ENCODE measurements around the gene NOX3. TPM values are rescaled to one million over a fixed set of nuclear protein-coding genes. Genes with fewer than 3 reads are reported as not detected.

NOX3 gene
- total RNA-seq, 1 experiment from 2014 or later, result not detected

DNA sequence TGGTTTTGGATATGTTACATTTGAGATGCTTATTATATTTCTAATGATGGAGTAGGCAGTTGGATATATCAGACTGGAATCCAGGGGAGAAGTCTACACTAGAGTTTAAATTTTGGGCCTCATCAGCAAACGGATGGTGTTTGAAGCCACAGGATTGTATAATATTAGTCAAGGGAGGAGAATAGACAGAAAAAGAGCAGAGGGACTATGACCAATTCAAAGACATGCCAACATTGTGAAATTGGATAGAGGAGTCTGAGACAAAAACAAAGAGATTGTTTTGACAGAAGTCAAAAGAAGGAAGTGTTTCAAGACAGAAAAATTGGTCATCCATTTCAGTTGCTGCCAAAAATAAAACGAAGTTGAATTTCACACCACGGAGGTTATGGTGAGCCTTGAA is 66.5 kb downstream of the NOX3 start:
- H2BK120ac ChIP-seq (ENCODE audit: low read depth, low read length, poor library complexity, severe bottlenecking), result no peak overlapping the region
- no peak for DNase-seq
- H2BK12ac ChIP-seq (ENCODE audit: insufficient read length, low read depth, low read length), result no peak overlapping the region
- no peaks in the 10 kb centered on the region for H3K9me3 ChIP-seq (ENCODE audit: control insufficient read depth, low read depth, low read length)
- H3K27me3 ChIP-seq (ENCODE audit: insufficient read depth, low read length), result no peaks in the 10 kb centered on the region
- Mint-ChIP-seq H3K27me3 (ENCODE audit: low read depth) (no peaks in the 10 kb centered on the region), H3K4me1 (no peaks in the 10 kb centered on the region), H3K27ac (no peak overlapping the region), H3K9me3 (no peaks in the 10 kb centered on the region), H3K4me3 (no peak overlapping the region), H3K36me3 (ENCODE audit: insufficient read depth in 1 of 3, low read depth in 3 of 3) (no peaks in the 10 kb centered on the region; a peak in 1 of 7 replicates)
- no peak overlapping the region for H3T11ph ChIP-seq (ENCODE audit: low read length)
- H4K8ac ChIP-seq (replicated peaks; ENCODE audit: insufficient read length, low read depth, low read length), result no peak overlapping the region
- no peak overlapping the region for H3K56ac ChIP-seq (ENCODE audit: insufficient read length, low read depth, low read length)
- H3K79me2 ChIP-seq (ENCODE audit: insufficient read depth, low read length), result no peaks in the 10 kb centered on the region
- no peak overlapping the region for H2BK20ac ChIP-seq (ENCODE audit: low read depth, low read length, poor library complexity, severe bottlenecking)
- no peak overlapping the region for H4K5ac ChIP-seq (ENCODE audit: insufficient read length, low read depth, low read length)
- no peak overlapping the region for H3K23ac ChIP-seq (ENCODE audit: insufficient read length, low read depth, low read length)
- H3K4me2 ChIP-seq (ENCODE audit: insufficient read depth, insufficient read length, low read length), result no peak overlapping the region
- no peak overlapping the region for H2BK15ac ChIP-seq (ENCODE audit: low read depth, low read length)
- H3K23me2 ChIP-seq (ENCODE audit: insufficient read length, low read depth, low read length, poor library complexity, severe bottlenecking), result no peaks in the 10 kb centered on the region
- no peak overlapping the region for H3K9ac ChIP-seq (ENCODE audit: extremely low read depth, insufficient read length, low read length)
- H2BK5ac ChIP-seq (ENCODE audit: insufficient read length, low read length), result no peak overlapping the region
- no peak for TF ChIP-seq CTCF (conservative IDR thresholded peaks at IDR 0.05)
- no peak overlapping the region for H3K4ac ChIP-seq (ENCODE audit: low read depth, low read length)
- H4K20me1 ChIP-seq (ENCODE audit: control insufficient read depth, insufficient read depth, insufficient read length), result no peaks in the 10 kb centered on the region
- no peak overlapping the region for H3K14ac ChIP-seq (ENCODE audit: insufficient read depth, low read length)
- H2AFZ ChIP-seq (ENCODE audit: low read length), result no peak overlapping the region
- WGBS (ENCODE audit: extremely low coverage, insufficient read length, low lambda C conversion rate), result no CpG with 5 or more reads among the region's 3 CpGs
- no peak overlapping the region for H3K27ac ChIP-seq (ENCODE audit: insufficient read length, low read depth, low read length)
- no peaks in the 10 kb centered on the region for H3K79me1 ChIP-seq (ENCODE audit: insufficient read depth, low read depth, low read length, poor library complexity, severe bottlenecking)
- H4K91ac ChIP-seq (ENCODE audit: insufficient read length, low read depth, low read length), result no peak overlapping the region
- H2AK5ac ChIP-seq (ENCODE audit: insufficient read length, low read length), result no peak overlapping the region
- no peak overlapping the region for H3K18ac ChIP-seq (ENCODE audit: insufficient read length, low read depth, low read length)
- H3K4me1 ChIP-seq (ENCODE audit: insufficient read depth, low read length), result no peaks in the 10 kb centered on the region
